Measurements from ENCODE around the gene CBX2. TPM values are rescaled to one million over a fixed set of nuclear protein-coding genes. Genes with fewer than 3 reads are reported as not detected.

CBX2 gene
- total and polyA plus RNA-seq, 2 donors (not counting 1 experiment from before 2014, with no cell fraction given), result 0.77 to 0.83 TPM

- Histone ChIP-seq H3K27me3 (ENCODE audit: control insufficient read depth, insufficient read depth, low read length) (no peaks in the 10 kb centered on the region), H3K4me1 (ENCODE audit: control insufficient read depth, extremely low read depth, insufficient read depth, low read length) (no peaks in the 10 kb centered on the region), H3K27ac (ENCODE audit: insufficient read depth, low read length) (no peak overlapping the region), H3K36me3 (ENCODE audit: control insufficient read depth, insufficient read depth, low read length) (no peaks in the 10 kb centered on the region), H3K4me2 (ENCODE audit: extremely low read depth, insufficient read depth, low read length) (no peak overlapping the region), H3K9ac (ENCODE audit: insufficient read depth, low read length) (no peak overlapping the region), H3K9me3 (ENCODE audit: control insufficient read depth, insufficient read depth, low read depth, low read length) (no peaks in the 10 kb centered on the region), H2AFZ (ENCODE audit: low read length) (peak overlapping the region; percentile 35), H4K20me1 (ENCODE audit: control insufficient read depth, extremely low read depth, insufficient read depth, low read length) (no peaks in the 10 kb centered on the region), H3K79me2 (ENCODE audit: control insufficient read depth, insufficient read depth, low read length) (no peaks in the 10 kb centered on the region), H3K4me3 (replicated peaks in 1 of 4; ENCODE audit: control extremely low read depth in 1 of 4, insufficient read depth in 1 of 4, low read depth in 3 of 4, low read length in 4 of 4) (no peak overlapping the region)
- no peak for DNase-seq (ENCODE audit: low read depth in 2 of 2)
- TF ChIP-seq, protein P1, sequence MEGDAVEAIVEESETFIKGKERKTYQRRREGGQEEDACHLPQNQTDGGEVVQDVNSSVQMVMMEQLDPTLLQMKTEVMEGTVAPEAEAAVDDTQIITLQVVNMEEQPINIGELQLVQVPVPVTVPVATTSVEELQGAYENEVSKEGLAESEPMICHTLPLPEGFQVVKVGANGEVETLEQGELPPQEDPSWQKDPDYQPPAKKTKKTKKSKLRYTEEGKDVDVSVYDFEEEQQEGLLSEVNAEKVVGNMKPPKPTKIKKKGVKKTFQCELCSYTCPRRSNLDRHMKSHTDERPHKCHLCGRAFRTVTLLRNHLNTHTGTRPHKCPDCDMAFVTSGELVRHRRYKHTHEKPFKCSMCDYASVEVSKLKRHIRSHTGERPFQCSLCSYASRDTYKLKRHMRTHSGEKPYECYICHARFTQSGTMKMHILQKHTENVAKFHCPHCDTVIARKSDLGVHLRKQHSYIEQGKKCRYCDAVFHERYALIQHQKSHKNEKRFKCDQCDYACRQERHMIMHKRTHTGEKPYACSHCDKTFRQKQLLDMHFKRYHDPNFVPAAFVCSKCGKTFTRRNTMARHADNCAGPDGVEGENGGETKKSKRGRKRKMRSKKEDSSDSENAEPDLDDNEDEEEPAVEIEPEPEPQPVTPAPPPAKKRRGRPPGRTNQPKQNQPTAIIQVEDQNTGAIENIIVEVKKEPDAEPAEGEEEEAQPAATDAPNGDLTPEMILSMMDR (conservative IDR thresholded peaks at IDR 0.05 in 1 of 2, IDR thresholded peaks at IDR 0.05 in 1 of 2; ENCODE audit: low read depth in 1 of 2, low read length in 2 of 2), result no peak
- TF ChIP-seq EZH2 (IDR thresholded peaks at IDR 0.05; ENCODE audit: low read length, missing control alignments), result no peak
Observed at GRCh38 chr17:79728908-79729471, 49.0 kb upstream of the CBX2 start.

DNA sequence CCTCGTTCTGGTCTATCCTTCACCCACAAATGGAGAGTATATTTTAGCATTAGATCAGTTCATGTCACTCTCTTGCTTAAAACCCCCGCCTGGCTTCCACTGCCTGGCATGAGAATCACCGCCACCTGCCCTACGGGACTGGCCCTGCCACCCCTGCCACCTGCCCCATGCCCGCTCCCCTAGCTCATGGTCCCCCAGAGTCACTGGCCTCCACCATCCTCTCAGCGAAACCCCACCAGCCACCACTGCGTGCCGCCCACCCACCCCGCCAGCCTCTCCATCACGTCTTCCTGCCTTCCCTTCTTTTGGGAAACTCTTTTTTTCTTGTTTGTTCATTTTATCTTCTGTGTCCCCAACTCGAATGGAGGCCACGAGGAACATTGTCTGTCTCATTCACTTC is 48.2 kb upstream of the CBX2 start:
- no peaks in the 10 kb centered on the region for H3K27me3 ChIP-seq (ENCODE audit: control insufficient read depth, insufficient read depth, low read length)
- H4K20me1 ChIP-seq (ENCODE audit: control insufficient read depth, extremely low read depth, insufficient read depth, low read length), result no peaks in the 10 kb centered on the region
- no peaks in the 10 kb centered on the region for H3K79me2 ChIP-seq (ENCODE audit: control insufficient read depth, insufficient read depth, low read length)
- no peaks in the 10 kb centered on the region for H3K4me1 ChIP-seq (ENCODE audit: control insufficient read depth, extremely low read depth, insufficient read depth, low read length)
- H2AFZ ChIP-seq (ENCODE audit: low read length), result no peak overlapping the region
- H3K4me3 ChIP-seq (replicated peaks in 1 of 4; ENCODE audit: control extremely low read depth in 1 of 4, insufficient read depth in 1 of 4, low read depth in 3 of 4, low read length in 4 of 4), result no peak overlapping the region
- H3K4me2 ChIP-seq (ENCODE audit: extremely low read depth, insufficient read depth, low read length), result no peak overlapping the region
- H3K9ac ChIP-seq (ENCODE audit: insufficient read depth, low read length), result no peak overlapping the region
- TF ChIP-seq EZH2 (IDR thresholded peaks at IDR 0.05; ENCODE audit: low read length, missing control alignments), result no peak
- TF ChIP-seq, protein P1 (conservative IDR thresholded peaks at IDR 0.05 in 1 of 2, IDR thresholded peaks at IDR 0.05 in 1 of 2; ENCODE audit: low read depth in 1 of 2, low read length in 2 of 2), result no peak
- H3K36me3 ChIP-seq (ENCODE audit: control insufficient read depth, insufficient read depth, low read length), result no peaks in the 10 kb centered on the region
- no peak overlapping the region for H3K27ac ChIP-seq (ENCODE audit: insufficient read depth, low read length)
- H3K9me3 ChIP-seq (ENCODE audit: control insufficient read depth, insufficient read depth, low read depth, low read length), result no peaks in the 10 kb centered on the region
- DNase-seq (ENCODE audit: low read depth in 2 of 2), result no peak

DNA sequence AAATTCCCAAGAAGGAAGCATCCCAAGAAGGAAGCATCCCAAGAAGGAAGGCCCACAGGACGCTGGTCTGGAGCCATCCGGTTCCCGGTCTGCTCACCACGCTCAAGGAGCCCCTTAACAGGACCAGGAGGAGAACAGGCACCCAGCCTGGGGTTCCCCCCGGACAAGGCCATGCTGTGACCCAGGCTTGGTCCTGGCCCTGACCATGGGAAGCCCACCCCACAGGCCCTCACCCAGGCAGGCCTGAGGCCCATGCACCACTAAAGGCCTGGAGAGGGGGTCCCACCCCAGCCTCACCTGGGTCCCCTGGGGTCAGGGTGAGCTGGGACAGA is 47.5 kb upstream of the CBX2 start:
- Histone ChIP-seq H2AFZ (ENCODE audit: low read length) (no peak overlapping the region), H3K4me3 (replicated peaks in 1 of 4; ENCODE audit: control extremely low read depth in 1 of 4, insufficient read depth in 1 of 4, low read depth in 3 of 4, low read length in 4 of 4) (no peak overlapping the region), H3K36me3 (ENCODE audit: control insufficient read depth, insufficient read depth, low read length) (no peaks in the 10 kb centered on the region), H3K9me3 (ENCODE audit: control insufficient read depth, insufficient read depth, low read depth, low read length) (no peaks in the 10 kb centered on the region), H3K79me2 (ENCODE audit: control insufficient read depth, insufficient read depth, low read length) (no peaks in the 10 kb centered on the region), H3K27ac (ENCODE audit: insufficient read depth, low read length) (no peak overlapping the region), H3K4me2 (ENCODE audit: extremely low read depth, insufficient read depth, low read length) (no peak overlapping the region), H4K20me1 (ENCODE audit: control insufficient read depth, extremely low read depth, insufficient read depth, low read length) (no peaks in the 10 kb centered on the region), H3K27me3 (ENCODE audit: control insufficient read depth, insufficient read depth, low read length) (no peaks in the 10 kb centered on the region), H3K4me1 (ENCODE audit: control insufficient read depth, extremely low read depth, insufficient read depth, low read length) (no peaks in the 10 kb centered on the region), H3K9ac (ENCODE audit: insufficient read depth, low read length) (no peak overlapping the region)
- DNase-seq (ENCODE audit: low read depth in 2 of 2), result no peak
- TF ChIP-seq EZH2 (IDR thresholded peaks at IDR 0.05; ENCODE audit: low read length, missing control alignments), result no peak
- TF ChIP-seq, protein P1 (conservative IDR thresholded peaks at IDR 0.05 in 1 of 2, IDR thresholded peaks at IDR 0.05 in 1 of 2; ENCODE audit: low read depth in 1 of 2, low read length in 2 of 2), result no peak

All from fibroblast of lung (primary cell).